ENCODE measurements around the gene ZNF79.

The ZNF79 gene

GRCh38 chr9:127423934-127424675, at the start of gene ZNF79:
ZNF79 (plus strand) TSS chr9:127424382; CDS start chr9:127424788, 406 bp downstream.
- DNase-seq: peak; percentile 77 to 87

GRCh38 chr9:127380479-127380878, 43.7 kb upstream of the ZNF79 start:
- DNase-seq: no peak

GRCh38 chr9:127382541-127382940, 41.6 kb upstream of the ZNF79 start:
- no peak for DNase-seq

GRCh38 chr9:127384016-127384730, 40.0 kb upstream of the ZNF79 start:
- DNase-seq: no peak

GRCh38 chr9:127384901-127385300, 39.3 kb upstream of the ZNF79 start:
- DNase-seq: no peak

- no peak for DNase-seq
Measured at GRCh38 chr9:127386249-127386648, 37.9 kb upstream of the ZNF79 start.

GRCh38 chr9:127386981-127387380, 37.2 kb upstream of the ZNF79 start:
- no peak for DNase-seq

- DNase-seq: peak; percentile 81 to 82
Measured at GRCh38 chr9:127388037-127388855, 35.9 kb upstream of the ZNF79 start.

- DNase-seq: no peak
Measured at GRCh38 chr9:127388856-127389238, 35.3 kb upstream of the ZNF79 start.

- no peak for DNase-seq
Measured at GRCh38 chr9:127389381-127390247, 34.6 kb upstream of the ZNF79 start.

- no peak for DNase-seq
Measured at GRCh38 chr9:127390248-127390545, 34.0 kb upstream of the ZNF79 start.

- DNase-seq: no peak
Measured at GRCh38 chr9:127390563-127390962, 33.6 kb upstream of the ZNF79 start.

- DNase-seq: no peak
Measured at GRCh38 chr9:127392166-127392565, 32.0 kb upstream of the ZNF79 start.

- no peak for DNase-seq
Measured at GRCh38 chr9:127392976-127393375, 31.2 kb upstream of the ZNF79 start.

GRCh38 chr9:127393645-127394044, 30.5 kb upstream of the ZNF79 start:
- DNase-seq: no peak

- no peak for DNase-seq
Measured at GRCh38 chr9:127395497-127396252, 28.5 kb upstream of the ZNF79 start.

GRCh38 chr9:127396253-127396807, 27.9 kb upstream of the ZNF79 start:
- no peak for DNase-seq

GRCh38 chr9:127396808-127397645, 27.2 kb upstream of the ZNF79 start, which contains the start of gene SLC2A8:
SLC2A8 (plus strand) TSS chr9:127397169; CDS start chr9:127397231, 62 bp downstream.
- DNase-seq: no peak

- no peak for DNase-seq
Measured at GRCh38 chr9:127397646-127398274, 26.4 kb upstream of the ZNF79 start.

- no peak for DNase-seq
Measured at GRCh38 chr9:127398275-127398647, 25.9 kb upstream of the ZNF79 start.

Data from AML-193 (cell line).